H4 (cell line): ENCODE data around the gene KRTAP10-12. TPM values are rescaled to one million over a fixed set of nuclear protein-coding genes. Genes with fewer than 3 reads are reported as not detected.
"Not testable (repeated sequence)": the region's sequence is repeated elsewhere in the genome, so short reads cannot be mapped to it uniquely, and the experiment has no call there.

Experiments
- DNase-seq: peaks from one replicate; pipeline ENCODE4 v3.0.0-alpha.2; 2015; ENCODE audit warnings: low spot score
- total RNA-seq: library from RNA; depleted of rRNA; stranded (reverse); fragments of >200 nt; shearing (Covaris generic); gene quantifications from 2 replicates; pipeline ENCODE4 v1.2.3, GENCODE V29; 2014; rRNA removed

The KRTAP10-12 gene, protein sequence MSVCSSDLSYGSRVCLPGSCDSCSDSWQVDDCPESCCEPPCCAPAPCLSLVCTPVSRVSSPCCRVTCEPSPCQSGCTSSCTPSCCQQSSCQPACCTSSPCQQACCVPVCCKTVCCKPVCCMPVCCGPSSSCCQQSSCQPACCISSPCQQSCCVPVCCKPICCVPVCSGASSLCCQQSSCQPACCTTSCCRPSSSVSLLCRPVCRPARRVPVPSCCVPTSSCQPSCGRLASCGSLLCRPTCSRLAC
- not detected in 2 replicates for total RNA-seq

DNA sequence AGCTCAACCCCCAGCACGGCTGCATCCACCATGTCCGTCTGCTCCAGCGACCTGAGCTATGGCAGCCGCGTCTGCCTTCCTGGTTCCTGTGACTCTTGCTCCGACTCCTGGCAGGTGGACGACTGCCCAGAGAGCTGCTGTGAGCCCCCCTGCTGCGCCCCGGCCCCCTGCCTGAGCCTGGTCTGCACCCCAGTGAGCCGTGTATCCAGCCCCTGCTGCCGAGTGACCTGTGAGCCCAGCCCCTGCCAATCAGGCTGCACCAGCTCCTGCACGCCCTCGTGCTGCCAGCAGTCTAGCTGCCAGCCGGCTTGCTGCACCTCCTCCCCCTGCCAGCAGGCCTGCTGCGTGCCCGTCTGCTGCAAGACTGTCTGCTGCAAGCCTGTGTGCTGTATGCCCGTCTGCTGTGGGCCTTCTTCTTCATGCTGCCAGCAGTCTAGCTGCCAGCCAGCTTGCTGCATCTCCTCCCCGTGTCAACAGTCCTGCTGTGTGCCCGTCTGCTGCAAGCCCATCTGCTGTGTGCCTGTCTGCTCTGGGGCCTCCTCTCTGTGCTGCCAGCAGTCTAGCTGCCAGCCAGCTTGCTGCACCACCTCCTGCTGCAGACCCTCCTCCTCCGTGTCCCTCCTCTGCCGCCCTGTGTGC lies at the start of gene KRTAP10-12:
TSS of gene KRTAP10-12 (plus strand) at position 1 of the 639 bp plus-strand sequence. CDS start at position 31, 30 bp downstream.
- not testable (repeated sequence) for DNase-seq

DNA sequence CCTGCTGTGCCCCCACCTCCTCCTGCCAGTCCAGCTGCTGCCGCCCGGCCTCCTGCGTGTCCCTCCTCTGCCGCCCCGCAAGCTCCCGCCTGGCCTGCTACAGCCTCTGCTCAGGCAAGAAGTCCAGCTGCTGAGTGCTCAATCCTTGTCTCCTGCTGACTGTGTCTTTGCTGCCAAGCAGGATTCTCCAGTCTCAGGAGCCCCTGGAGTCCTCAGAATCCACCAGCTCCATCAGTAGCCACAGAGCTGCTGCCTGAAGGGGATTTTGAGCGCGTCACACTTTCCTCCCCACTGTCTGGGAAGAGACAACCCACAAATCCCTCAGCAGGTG lies 49.8 kb upstream of the KRTAP10-12 start:
- no peak for DNase-seq

DNA sequence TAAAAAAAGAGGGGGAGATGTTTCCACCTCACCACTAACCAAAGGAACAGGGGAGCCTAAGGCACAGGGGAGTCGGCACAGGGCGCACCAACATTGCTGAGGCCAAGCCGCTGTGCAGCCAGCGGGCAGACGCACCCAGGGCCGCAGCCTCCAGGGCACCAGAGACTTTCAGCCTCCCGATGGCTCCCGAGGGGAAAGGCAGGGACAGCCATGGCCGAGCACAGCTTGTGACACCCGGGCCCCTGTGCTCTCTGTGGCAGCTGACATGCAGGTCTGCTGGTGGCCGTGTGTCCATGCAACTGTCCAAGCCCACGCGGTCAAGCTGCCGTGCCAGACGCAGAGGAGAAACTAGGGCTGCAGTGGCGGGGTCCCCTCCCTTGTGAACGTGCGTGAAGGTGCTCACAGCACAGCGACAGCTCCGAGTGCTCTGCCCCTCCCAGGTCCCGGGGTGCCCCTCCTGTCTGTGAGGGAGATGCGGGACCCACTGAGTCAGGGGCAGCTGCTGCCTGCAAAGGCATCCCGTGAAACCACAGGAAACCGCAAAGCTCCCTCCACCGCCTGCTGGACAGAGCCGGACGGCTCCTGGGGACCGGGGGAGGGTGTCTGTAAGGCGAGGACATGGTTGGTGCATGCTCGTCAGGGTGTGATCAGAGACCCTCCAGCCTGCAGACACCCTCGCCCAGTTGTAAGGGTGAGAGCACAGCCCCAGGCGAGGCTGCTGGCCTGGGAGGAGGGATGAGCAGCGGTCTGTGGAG lies 48.2 kb upstream of the KRTAP10-12 start:
- no peak for DNase-seq

DNA sequence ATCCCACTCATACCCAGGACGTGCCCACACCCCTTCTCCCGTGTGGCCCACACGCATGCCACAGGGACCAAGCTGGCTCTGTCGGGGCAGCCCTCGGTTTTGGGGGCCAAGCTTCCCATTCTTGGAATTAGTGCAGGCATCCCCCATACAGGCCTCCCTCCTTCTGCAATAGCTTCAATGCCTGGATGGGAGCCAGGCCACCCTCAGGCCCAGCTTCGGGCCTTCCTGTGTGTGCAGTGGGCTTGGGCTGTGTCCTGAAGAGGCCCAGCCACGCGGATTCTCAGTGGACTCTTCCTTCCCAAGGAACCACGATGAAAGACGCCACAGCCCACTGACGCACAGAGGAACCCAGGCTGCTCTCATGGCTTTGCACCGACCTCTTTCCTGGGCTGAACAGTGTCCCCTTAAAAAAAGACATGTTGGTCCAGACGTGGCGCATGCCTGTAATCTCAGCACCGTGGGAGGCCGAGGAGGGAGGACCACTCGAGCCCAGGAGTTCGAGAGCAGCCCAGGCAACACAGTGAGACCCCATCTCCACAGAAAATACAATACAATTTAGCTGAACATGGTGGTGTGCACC lies 47.4 kb upstream of the KRTAP10-12 start:
- no peak for DNase-seq

DNA sequence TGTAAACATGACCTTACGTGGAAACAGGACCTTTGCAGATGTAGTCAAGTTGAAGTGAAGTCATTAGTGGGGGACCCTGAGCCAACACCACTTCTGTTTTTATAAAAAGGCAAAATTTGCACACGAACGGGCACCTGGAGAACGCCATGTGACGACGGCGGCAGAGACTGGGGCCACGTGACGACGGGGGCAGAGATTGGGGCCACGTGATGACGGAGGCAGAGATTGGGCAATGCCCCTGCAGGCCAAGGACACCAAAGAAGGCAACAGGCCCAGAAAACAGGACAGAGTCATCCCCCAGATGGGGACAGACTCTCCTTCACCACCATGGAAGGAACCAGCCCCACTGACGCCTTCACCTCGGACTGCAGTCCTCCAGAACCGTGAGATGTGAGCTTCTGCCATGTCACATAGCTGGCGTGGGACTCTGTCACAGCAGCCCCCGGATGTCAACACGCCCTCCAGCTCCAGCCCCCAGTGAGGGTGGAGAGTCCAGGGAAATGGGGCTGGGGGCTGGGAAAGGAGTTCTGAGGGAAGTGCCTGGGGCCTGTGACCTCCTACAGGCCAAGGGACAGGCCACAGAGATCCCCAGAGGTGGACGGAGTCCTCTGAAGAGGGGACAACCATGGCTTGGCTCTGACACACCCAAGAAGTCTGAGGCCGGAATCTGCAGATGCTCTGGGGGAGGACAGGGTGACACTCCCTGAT lies 46.6 kb upstream of the KRTAP10-12 start:
- DNase-seq = no peak

DNA sequence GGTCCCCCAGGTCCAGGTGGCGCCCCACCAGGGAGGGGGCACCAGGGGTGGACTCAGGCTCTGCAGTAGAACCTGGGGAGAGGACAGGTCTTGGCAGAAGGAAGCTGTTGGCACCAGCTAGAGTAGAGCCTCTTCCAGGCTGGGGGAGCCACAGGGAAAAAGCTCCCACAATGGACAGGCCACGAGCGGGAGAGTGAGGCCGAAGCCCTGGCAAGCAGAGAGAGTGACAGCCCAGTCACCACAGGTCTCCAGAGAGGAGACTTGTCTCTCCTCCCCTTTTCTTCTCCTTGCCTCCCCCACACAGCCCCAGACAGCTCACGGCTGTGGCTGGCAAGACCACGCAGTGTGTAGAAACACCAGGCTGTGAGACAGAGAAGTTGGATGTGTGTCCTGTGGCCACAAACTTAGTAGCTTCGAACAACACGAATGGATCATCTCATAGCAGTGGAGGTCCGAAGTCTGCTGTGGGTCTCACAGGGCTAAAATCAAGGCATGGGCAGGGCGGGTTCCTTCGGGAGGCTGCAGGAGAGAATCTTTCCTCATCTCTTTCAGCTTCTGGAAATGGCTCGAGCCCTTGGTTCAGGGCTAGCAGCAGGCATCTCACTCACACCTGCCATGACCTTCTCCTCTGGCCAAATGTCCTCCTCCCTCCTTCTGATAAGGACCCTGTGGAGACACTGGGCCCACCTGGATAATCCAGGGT lies 45.8 kb upstream of the KRTAP10-12 start:
- no peak for DNase-seq

DNA sequence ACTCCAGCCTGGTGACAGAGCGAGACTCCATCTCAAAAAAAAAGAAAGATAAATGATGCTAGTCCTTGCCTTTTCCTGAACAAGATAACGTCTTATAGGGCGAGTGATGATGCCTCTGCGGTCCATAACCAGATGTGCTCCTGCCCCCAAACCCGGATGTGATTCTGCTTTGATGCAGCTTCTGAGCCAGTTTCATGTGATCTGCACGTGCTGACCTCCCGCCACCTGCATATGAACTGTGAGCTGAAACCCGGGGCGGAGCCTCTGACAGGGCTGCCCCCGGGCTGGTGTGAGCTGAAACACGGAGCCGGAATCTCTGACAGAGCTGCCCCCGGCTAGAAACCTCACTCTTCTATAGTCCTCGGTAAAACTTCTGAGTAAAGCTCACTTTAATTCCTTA lies 43.8 kb upstream of the KRTAP10-12 start:
- no peak for DNase-seq

DNA sequence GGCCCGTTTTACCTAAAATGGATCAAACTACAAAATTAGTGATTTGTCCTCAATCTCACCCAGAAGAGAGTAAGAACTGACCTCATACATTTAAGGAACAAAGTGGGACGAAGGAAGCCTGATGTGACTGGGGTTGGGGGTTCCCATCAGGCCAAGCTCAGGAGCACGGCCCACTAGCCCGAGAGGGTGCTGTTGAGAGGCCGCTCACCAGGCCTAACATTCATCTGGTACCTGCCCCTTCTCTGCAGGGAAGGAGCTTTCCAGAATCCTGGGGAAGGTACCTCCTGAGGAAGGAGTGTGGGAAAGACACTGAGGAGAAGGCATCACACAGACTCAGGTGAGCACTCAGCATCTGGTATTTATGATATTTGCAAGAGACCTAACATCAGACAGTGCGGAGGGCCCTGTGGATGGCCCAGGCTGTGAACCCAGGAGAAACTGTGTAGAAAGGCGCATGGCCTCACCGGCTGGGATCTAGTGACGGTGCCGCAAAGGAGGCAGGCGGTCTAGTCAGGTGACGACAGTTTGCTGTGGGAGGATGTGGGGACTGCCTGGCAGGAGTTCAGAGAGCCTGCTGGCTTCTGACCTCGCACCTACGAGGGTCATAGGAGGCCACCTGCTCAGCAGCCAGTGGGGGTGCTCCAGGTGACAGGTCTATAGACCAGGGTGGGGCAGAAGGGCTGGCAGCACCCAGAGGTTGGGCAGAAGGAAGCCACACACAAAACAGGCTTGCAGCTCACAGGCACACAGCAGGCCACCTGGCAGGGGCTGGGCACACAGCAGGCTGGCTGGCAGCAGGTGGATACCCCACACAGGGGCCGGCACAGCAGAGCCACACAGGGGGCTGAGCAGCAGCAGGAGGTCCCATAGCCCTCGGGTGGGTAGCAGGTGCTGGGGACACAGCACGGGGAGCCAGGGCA lies 43.1 kb upstream of the KRTAP10-12 start:
- DNase-seq = no peak

DNA sequence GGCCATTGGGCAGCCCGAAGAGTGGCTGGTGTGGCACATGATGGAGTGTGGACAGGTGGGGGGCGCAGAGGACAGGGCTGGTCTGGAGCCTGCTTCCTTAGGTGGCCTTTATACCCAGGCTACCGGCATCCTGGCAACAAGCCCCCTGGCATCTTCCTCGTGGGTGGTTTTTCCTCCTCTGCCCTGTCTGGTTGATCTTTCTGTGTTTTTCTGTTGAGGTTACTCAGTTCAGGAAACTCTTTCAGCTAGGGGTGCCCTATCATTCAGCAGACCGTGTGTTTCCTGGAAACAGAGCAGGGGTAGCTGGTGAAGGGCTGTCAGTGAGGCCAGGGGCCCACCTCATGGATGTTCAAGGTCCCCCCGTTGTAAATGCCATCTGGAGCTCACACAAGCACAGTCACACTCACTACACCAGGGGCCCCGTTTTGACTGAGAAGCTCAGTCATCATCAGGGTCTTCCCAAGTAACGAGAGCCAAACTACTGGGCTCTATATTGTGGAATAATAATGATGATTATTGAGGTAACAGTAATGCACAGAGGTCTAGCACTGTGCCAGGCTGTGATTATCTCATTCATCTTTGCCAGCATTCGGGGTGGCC lies 42.3 kb upstream of the KRTAP10-12 start, which contains the start of gene KRTAP12-4:
TSS of gene KRTAP12-4 (minus strand) at position 84 of the 600 bp plus-strand sequence. CDS start at position 39, 45 bp downstream.
- DNase-seq = no peak

DNA sequence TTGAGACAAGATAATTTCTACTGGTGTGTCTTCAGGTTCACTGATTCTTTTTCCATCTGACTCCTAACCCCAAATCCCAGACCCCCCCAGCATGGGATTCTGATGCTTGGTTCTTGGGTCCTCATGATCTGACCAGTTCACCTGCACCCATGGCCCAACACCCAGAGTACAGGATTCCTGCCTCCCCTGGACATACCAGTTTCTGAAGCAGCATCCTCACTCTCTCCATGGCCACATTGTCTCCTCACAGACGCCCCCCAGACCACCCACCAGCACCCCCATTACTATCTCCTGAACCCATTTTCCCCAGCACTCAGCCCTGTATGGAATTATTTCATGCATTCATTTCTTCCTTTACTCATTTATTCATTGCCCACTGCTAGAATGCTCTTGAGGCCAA lies 40.1 kb upstream of the KRTAP10-12 start:
- no peak for DNase-seq

DNA sequence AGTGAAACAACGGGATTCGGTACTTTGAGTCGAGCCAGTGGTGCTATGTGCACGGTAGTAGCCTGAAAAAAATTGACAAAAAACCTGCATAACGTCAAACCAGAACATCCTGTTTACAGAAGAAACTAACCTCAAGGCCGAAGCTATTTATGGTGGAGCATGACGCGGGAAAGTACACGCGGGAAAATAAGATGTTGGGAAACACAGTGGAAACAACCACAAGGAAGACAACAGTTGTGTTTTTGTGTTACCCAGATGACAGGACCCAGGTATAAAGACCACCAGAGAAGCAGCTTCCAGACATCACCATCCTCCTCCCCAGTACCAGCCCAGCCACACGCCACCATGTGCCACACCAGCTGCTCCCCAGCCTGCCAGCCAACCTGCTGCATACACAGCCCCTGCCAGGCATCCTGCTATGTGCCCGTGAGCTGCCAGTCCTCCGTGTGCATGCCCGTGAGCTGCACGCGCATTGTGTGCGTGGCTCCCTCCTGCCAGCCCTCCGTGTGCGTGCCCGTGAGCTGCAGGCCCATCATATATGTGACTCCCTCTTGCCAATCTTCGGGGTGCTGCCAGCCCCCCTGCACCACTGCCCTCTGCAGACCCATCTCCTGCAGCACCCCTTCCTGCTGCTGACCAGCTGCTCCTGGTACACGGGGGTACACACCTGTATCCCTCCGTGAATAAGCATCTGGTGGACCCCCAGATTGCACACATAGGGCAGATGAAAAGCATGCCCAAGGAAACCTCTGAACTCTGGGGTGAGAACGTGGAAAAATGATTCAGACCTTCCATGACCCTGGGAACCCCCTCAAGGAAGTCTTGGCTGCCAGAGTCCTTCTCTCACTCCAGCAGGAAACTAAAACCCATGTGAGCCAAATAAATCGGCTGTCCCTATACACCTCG lies 39.1 kb upstream of the KRTAP10-12 start, which contains the start of gene KRTAP12-3:
TSS of gene KRTAP12-3 (plus strand) at position 298 of the 906 bp plus-strand sequence. CDS start at position 346, 48 bp downstream.
- DNase-seq = peak; percentile 82

DNA sequence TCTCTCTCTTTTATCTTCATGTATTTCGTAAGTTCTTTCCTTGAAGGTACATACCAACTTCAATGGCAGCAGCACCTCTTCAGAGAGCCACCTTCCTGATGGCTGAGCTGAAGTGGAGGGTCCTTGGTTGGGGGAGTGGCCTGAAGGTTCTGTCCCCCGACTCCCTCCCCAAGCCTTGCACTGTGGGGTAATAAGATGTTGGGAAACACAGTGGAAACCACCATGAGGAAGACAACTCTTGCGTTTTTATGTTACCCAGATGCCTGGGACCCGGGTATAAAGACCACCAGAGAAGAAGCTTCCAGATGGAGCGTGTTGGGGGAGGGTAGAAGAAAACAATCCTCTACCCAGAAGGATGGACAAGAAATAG lies 38.4 kb upstream of the KRTAP10-12 start:
- no peak for DNase-seq

DNA sequence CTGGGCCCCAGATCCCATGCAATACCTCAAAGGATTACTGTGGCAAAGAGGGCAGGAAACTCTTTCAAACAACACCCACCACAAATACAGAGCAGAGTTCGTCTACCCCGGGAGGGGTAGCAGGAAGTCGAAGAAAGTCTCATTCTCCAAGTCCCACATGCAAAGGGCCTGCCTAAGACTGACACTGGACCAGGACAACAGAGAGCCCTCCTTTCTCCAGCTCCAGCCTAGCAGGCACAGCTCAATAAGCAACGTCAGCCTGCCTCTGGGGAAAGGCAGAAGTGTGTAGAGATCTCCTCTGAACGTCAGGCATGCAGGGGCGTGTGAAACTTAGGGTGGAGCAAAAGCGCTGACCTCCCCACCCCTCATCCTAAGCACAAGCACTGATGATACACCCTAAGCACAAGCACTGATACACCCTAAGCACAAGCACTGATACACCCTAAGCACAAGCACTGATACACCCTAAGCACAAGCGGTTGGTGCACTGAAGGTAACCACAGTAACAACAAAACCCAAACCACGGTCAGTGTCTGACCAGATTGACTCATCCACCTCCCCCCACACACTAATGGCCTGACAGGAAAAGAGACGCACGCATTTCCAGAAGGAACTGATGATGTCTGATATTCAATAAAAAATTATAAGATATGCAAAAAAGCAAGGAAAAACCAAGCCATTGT lies 37.9 kb upstream of the KRTAP10-12 start:
- peak; percentile 29 for DNase-seq

DNA sequence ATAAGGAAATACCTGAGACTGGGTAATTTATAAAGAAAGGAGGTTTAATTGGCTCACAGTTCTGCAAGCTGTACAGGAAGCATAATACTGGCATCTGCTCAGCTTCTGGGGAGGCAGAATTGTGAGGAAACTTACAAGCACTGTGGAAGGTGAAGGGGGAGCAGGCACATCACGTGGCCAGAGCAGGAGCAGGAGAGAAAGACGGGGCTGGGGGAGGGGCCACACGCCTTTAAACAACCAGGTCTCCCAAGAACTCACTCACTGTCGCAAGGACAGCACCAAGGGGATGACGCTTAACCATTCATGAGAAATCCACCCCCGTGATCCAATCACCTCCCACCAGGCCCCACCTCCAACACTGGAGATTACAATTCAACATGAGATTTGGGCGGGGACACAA lies 35.4 kb upstream of the KRTAP10-12 start:
- not testable (repeated sequence) for DNase-seq

DNA sequence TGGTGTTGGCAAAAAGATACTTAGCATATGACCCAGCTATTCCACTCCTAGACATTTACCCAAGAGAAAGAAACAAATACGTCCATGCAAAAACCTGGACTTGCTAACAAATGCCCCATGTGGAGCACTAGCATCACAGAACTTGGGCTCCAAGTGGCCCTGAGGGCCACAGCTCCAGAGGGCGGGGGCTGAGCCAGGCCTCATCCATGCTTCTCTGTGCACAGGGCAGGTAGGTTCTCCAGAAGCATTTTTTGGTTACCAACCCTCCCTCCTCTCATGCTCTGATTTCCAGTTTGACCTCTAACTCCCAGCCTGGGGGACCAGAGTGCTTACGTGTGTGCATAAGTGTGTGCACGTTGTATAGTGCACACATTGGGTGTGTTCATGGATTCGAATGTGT lies 32.3 kb upstream of the KRTAP10-12 start:
- no peak for DNase-seq

DNA sequence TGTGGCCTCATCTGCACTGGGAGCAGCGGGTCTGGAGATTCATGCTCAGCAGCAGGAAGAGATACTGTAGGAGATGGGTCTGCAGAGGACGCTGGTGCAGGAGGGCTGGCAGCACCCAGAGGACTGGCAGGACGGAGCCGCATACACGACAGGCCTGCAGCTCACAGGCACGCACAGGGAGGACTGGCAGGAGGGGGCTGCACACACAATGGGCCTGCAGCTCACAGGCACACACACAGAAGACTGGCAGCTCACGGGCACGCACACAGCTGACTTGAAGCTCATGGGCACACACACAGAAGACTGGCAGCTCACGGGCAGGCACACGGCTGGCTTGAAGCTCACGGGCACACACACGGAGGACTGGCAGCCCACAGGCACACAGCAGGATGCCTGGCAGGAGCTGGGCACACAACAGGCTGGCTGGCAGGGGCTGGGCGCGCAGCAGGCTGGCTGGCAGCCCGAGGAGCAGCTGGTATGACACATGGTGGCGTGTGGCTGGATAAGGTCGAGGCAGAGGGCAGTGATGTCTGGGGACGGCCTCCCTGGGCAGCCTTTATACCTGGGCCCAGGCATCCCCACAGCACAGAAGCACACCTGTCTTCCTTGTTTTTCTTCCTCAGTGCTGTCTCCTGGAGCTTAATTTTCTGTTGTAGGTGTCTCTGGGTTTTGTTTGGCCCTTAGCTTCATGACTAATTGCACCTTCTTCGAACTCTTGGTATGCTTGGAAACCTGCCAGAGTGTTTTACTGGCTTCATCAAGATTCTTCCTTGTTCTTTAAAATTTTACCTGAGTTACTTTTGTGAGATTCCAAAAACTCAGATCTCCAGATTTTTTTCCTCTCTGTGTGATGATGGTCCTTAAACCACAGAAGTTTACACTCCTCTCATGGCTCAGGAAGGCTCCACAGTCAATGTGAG lies 30.3 kb upstream of the KRTAP10-12 start, which contains the start of gene KRTAP12-2:
TSS of gene KRTAP12-2 (minus strand) at position 527 of the 920 bp plus-strand sequence. CDS start at position 486, 41 bp downstream.
- no peak for DNase-seq

DNA sequence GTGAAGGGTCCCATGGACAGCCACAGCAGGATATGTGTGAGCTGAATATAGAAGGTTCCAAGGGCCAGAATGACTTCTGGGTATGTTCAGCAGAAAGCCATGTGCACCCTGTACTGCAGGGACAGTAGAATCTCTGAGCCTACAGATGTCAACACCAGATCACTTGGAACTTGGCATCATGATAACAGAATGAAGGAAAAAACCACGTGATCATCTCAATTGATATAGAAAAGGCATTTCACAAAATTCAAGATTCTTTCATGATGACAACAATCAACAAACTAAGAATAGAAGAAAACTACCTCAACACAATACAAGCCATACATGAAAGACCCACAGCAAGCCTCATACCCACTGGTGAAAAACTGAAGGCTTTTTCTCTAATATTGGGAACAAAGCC lies 29.4 kb upstream of the KRTAP10-12 start:
- no peak for DNase-seq
